Measurements from ENCODE around the gene HDAC4. TPM values are rescaled to one million over a fixed set of nuclear protein-coding genes. Genes with fewer than 3 reads are reported as not detected.

HDAC4 gene
- total and polyA plus RNA-seq, 2 donors from 2014 or later: 2.2 to 56.8 TPM

GRCh38 chr2:239117831-239118230, 283.0 kb downstream of the HDAC4 start:
- DNase-seq (no peak), FAIRE-seq (no peak)
- Histone ChIP-seq H3K9ac (ENCODE audit: low read length in 3 of 3) (no peak overlapping the region), H3K36me3 (ENCODE audit: control insufficient read depth in 2 of 3, insufficient read depth in 3 of 3, low read length in 3 of 3) (no peaks in the 10 kb centered on the region), H3K4me1 (ENCODE audit: control insufficient read depth in 2 of 3, insufficient read depth in 2 of 3, low read depth in 1 of 3, low read length in 3 of 3) (peaks cover 0 to 11% (median 11%) of the 10 kb centered on the region in 3 donors), H3K9me3 (ENCODE audit: control insufficient read depth in 2 of 3, insufficient read depth in 1 of 3, low read length in 3 of 3) (no peaks in the 10 kb centered on the region), H3K4me3 (ENCODE audit: low read length in 3 of 3) (no peak overlapping the region), H3K27me3 (ENCODE audit: control insufficient read depth, insufficient read depth, low read length) (no peaks in the 10 kb centered on the region), H3K27ac (ENCODE audit: low read depth in 2 of 2, low read length in 2 of 2) (no peak overlapping the region)
- intact Hi-C loops (cut with DNase I): no loop called here
- TF ChIP-seq CTCF (IDR thresholded peaks at IDR 0.05; ENCODE audit: borderline replicate concordance, extremely low read depth, insufficient read depth): no peak

- DNase-seq: no peak
- FAIRE-seq: no peak
Observed at GRCh38 chr2:239116456-239117246, 284.2 kb downstream of the HDAC4 start.

GRCh38 chr2:239115616-239116015, 285.2 kb downstream of the HDAC4 start:
- H3K27me3 ChIP-seq (ENCODE audit: control insufficient read depth, insufficient read depth, low read length): no peaks in the 10 kb centered on the region
- no peak overlapping the region for H3K9ac ChIP-seq (ENCODE audit: low read length in 3 of 3)

More at GRCh38 chr2:239116456-239117246, 284.2 kb downstream of the HDAC4 start:
- Histone ChIP-seq H3K9me3 (ENCODE audit: control insufficient read depth in 2 of 3, insufficient read depth in 1 of 3, low read length in 3 of 3) (no peaks in the 10 kb centered on the region), H3K27ac (ENCODE audit: low read depth in 2 of 2, low read length in 2 of 2) (no peak overlapping the region), H3K36me3 (ENCODE audit: control insufficient read depth in 2 of 3, insufficient read depth in 3 of 3, low read length in 3 of 3) (no peaks in the 10 kb centered on the region), H3K27me3 (ENCODE audit: control insufficient read depth, insufficient read depth, low read length) (no peaks in the 10 kb centered on the region), H3K4me3 (ENCODE audit: low read length in 3 of 3) (no peak overlapping the region), H3K9ac (ENCODE audit: low read length in 3 of 3) (no peak overlapping the region), H3K4me1 (ENCODE audit: control insufficient read depth in 2 of 3, insufficient read depth in 2 of 3, low read depth in 1 of 3, low read length in 3 of 3) (peaks cover 0 to 11% (median 11%) of the 10 kb centered on the region in 3 donors)
- intact Hi-C loops (cut with DNase I): no loop called here
- TF ChIP-seq CTCF (IDR thresholded peaks at IDR 0.05; ENCODE audit: borderline replicate concordance, extremely low read depth, insufficient read depth): no peak

More at GRCh38 chr2:239115616-239116015, 285.2 kb downstream of the HDAC4 start:
- no peaks in the 10 kb centered on the region for H3K9me3 ChIP-seq (ENCODE audit: control insufficient read depth in 2 of 3, insufficient read depth in 1 of 3, low read length in 3 of 3)
- H3K4me3 ChIP-seq (ENCODE audit: low read length in 3 of 3): no peak overlapping the region
- intact Hi-C loops (cut with DNase I): no loop called here
- no peak for DNase-seq
- H3K36me3 ChIP-seq (ENCODE audit: control insufficient read depth in 2 of 3, insufficient read depth in 3 of 3, low read length in 3 of 3): no peaks in the 10 kb centered on the region
- H3K4me1 ChIP-seq (ENCODE audit: control insufficient read depth in 2 of 3, insufficient read depth in 2 of 3, low read depth in 1 of 3, low read length in 3 of 3): peaks cover 0 to 11% (median 11%) of the 10 kb centered on the region in 3 donors
- no peak for FAIRE-seq
- TF ChIP-seq CTCF (IDR thresholded peaks at IDR 0.05; ENCODE audit: borderline replicate concordance, extremely low read depth, insufficient read depth): no peak
- H3K27ac ChIP-seq (ENCODE audit: low read depth in 2 of 2, low read length in 2 of 2): no peak overlapping the region
